Spleen (tissue), 11 donors: ENCODE results near the gene MARK1. TPM values are rescaled to one million over a fixed set of nuclear protein-coding genes. Genes with fewer than 3 reads are reported as not detected.

Experiments used
- DNase-seq: peaks from one replicate; pipeline ENCODE4 v3.0.0-alpha.2; 2020
- H3K27ac ChIP-seq, 8 donors: fragments of 200-600 bp; sonication (generic) in 7 of 8; 1 replicate in 4 of 8; 2 replicates in 4 of 8; pipeline versions ENCODE4 v1.5.0 to v1.8.0; 2016 to 2021; ENCODE audit warnings: inconsistent platforms in 4 of 8, mild to moderate bottlenecking in 4 of 8, moderate library complexity in 1 of 8
- H3K27me3 ChIP-seq, 7 donors: fragments of 200-600 bp; sonication (generic) in 6 of 7; replicated peaks in 1 of 7; 1 replicate in 4 of 7; 2 replicates in 3 of 7; pipeline versions ENCODE4 v1.5.0 to v1.8.0; 2016 to 2021; ENCODE audit warnings: inconsistent platforms in 3 of 7, mild to moderate bottlenecking in 1 of 7
- H3K36me3 ChIP-seq, 6 donors: fragments of 200-600 bp; sonication (generic) in 5 of 6; 1 replicate in 4 of 6; 2 replicates in 2 of 6; pipeline versions ENCODE4 v1.5.0 to v1.8.0; 2016 to 2021; ENCODE audit warnings: inconsistent platforms in 2 of 6
- H3K4me1 ChIP-seq, 6 donors: fragments of 200-600 bp; sonication (generic) in 5 of 6; 1 replicate in 3 of 6; 2 replicates in 3 of 6; pipeline versions ENCODE4 v1.5.0 to v1.8.0; 2016 to 2021; ENCODE audit warnings: inconsistent platforms in 3 of 6
- H3K4me3 ChIP-seq, 8 donors: fragments of 200-600 bp; sonication (generic) in 7 of 8; 1 replicate in 4 of 8; 2 replicates in 4 of 8; pipeline versions ENCODE4 v1.5.0 to v1.8.0; 2016 to 2021; ENCODE audit warnings: inconsistent platforms in 4 of 8, mild to moderate bottlenecking in 4 of 8, moderate library complexity in 2 of 8
- H3K9me3 ChIP-seq, 8 donors: fragments of 200-600 bp; sonication (generic) in 7 of 8; 1 replicate in 4 of 8; 2 replicates in 4 of 8; pipeline versions ENCODE4 v1.5.0 to v1.8.0; 2016 to 2021; ENCODE audit warnings: inconsistent platforms in 4 of 8
- POLR2A ChIP-seq, 3 donors: fragments of 450-650 bp; IDR thresholded peaks; one replicate each; pipeline ENCODE4 v1.5.1; 2017; ENCODE audit warnings: antibody characterized with exemption in 3 of 3, mild to moderate bottlenecking in 1 of 3
- POLR2AphosphoS5 ChIP-seq, 3 donors: sonication (generic); formaldehyde crosslinking; IDR thresholded peaks; one replicate each; pipeline ENCODE4 v1.5.1; 2017; ENCODE audit warnings: antibody characterized with exemption in 3 of 3
- WGBS, 5 donors: extraction: QIAGEN DNeasy Blood & Tissue Kit in 3 of 5; methylation state at CpG; one replicate each; pipeline versions ENCODE4 v1.1.5 to v1.1.7; 2013 to 2018; 5-methylcytosine and 5-hydroxymethylcytosine counted together
- intact Hi-C: fragments of 100-400 bp; cut with DNase I; formaldehyde crosslinking; loops from one replicate; pipeline ENCODE4 v1.15.0; 2023; ENCODE audit warnings: low total_unique reads
- polyA plus RNA-seq, 3 donors: library from polyadenylated mRNA; stranded (reverse); fragments of 200-250 nt; gene quantifications; one replicate each; pipeline ENCODE4 v1.2.1, GENCODE V29; 2013
- small RNA-seq, 4 donors: library from RNA; depleted of rRNA; stranded (forward); fragments of <200 nt; gene quantifications; one replicate each; pipeline ENCODE3, GENCODE V24; 2016
- total RNA-seq, 7 donors: library from RNA; depleted of rRNA in 3 of 7; stranded (reverse); fragments of >200 nt in 3 of 7; fragmentation: NEBNext Ultra II Directional in 4 of 7; extraction: Animal tissue kit (Norgen Biotek cat#: 25700) in 4 of 7; gene quantifications; one replicate each; pipeline versions ENCODE4 v1.1.0 to v1.2.1, GENCODE V29; 2016 to 2021
- TF ChIP-seq, protein P1 (sequence below), 11 experiments: fragments of 200-600 bp in 7 of 11; fragments of 450-650 bp in 4 of 11; sonication (generic) in 4 of 11; IDR thresholded peaks in 8 of 11; conservative IDR thresholded peaks in 3 of 11; 1 replicate in 7 of 11; 2 replicates in 4 of 11; pipeline versions ENCODE4 v1.4.0 to v1.8.0; 2016 to 2021; ENCODE audit warnings: antibody characterized with exemption in 11 of 11, inconsistent platforms in 4 of 11, mild to moderate bottlenecking in 1 of 11
- donor health status: healthy with polysubstance abuse.
- donor health status: DM: no; HTN: no; CAD: no; lungs with moderate emphysema.
- donor health status: DM: no; HTN: no; CAD: no.
- donor health status: Bipolar disorder and iron deficiency.
- donor health status: healthy.
- donor health status: DM: no; HTN: no; CAD: no.
- donor health status: DM: yes; HTN: yes; CAD: no.

MARK1 gene
- total and polyA plus RNA-seq, 10 donors, result 0.59 to 3.9 (median 2.1) TPM

DNA sequence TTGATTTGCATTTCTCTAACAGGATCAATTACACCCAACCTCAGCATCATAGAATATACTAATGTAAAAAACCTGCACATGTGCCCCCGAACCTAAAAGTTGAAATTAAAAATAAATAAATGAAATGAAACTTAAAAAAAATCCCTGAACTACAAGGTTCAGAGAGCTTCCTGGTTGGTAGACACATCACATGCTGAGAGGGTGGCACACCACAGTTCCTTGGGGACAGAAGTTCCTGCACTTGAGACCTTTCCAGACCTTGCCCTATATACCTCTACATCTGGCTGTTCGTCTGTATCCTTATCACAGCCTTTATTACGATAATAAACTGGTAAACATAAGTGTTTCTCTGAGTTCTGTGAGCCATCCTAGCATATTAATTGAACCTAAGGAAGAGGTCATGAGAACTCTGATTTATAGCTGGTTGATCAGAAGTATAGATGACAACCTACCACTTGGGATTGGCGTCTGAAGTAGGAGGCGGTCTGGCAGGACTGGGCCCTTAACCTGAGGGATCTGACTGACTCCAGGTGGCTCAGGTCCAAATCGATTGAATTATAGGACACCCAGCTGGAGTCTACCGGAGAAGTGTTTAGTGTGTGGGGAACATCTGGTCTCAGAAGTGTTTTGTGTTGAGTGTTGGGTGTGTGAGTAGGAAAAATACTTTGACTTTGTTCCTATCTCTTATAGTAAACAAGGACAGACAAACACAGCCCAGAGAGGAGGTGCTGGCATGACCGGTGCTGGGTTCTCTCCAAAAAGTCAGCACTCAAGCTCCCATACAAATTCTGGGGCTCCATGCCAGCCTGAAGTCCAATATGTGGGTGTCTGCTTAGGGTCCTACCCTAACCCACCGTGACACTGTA is 181.2 kb downstream of the MARK1 start:
- H3K36me3 ChIP-seq, result no peaks in the 10 kb centered on the region
- peak overlapping the region in 1 of 8 donors; percentile 17 for H3K27ac ChIP-seq
- 51 to 66% (median 64%) methylated on average over 9 of the region's 9 CpGs for WGBS, 5 donors
- intact Hi-C loops, result no loop called here
- TF ChIP-seq POLR2A (IDR thresholded peaks at IDR 0.05) (no peak), POLR2AphosphoS5 (IDR thresholded peaks at IDR 0.05) (no peak)
- TF ChIP-seq, protein P1, sequence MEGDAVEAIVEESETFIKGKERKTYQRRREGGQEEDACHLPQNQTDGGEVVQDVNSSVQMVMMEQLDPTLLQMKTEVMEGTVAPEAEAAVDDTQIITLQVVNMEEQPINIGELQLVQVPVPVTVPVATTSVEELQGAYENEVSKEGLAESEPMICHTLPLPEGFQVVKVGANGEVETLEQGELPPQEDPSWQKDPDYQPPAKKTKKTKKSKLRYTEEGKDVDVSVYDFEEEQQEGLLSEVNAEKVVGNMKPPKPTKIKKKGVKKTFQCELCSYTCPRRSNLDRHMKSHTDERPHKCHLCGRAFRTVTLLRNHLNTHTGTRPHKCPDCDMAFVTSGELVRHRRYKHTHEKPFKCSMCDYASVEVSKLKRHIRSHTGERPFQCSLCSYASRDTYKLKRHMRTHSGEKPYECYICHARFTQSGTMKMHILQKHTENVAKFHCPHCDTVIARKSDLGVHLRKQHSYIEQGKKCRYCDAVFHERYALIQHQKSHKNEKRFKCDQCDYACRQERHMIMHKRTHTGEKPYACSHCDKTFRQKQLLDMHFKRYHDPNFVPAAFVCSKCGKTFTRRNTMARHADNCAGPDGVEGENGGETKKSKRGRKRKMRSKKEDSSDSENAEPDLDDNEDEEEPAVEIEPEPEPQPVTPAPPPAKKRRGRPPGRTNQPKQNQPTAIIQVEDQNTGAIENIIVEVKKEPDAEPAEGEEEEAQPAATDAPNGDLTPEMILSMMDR (IDR thresholded peaks at IDR 0.05 in 8 of 11, conservative IDR thresholded peaks at IDR 0.05 in 3 of 11), result no peak
- no peak for DNase-seq
- H3K9me3 ChIP-seq, result no peaks in the 10 kb centered on the region
- H3K27me3 ChIP-seq, result no peaks in the 10 kb centered on the region
- H3K4me3 ChIP-seq, result no peak overlapping the region
- peaks cover 2 to 50% (median 28%) of the 10 kb centered on the region in 6 donors for H3K4me1 ChIP-seq

DNA sequence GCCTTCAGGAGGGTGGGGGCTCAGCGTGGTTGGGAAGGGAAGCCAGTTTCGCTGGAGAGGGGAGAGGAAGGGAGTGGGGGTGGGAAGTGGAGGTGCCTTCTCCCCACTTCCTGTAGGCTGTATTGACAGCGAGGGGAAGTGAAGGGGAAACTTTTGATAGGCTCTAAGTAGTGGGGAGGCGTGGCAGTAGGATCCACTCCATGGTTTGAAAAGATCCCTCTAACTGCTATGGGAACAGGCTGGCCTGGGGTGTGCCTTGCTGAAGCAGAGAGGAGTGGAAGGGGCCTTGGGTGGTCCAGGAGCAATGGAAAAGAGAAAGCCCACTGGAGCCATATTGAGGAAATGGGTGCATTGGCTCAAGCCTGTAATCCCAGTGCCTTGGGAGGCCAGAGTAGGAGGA is 182.4 kb downstream of the MARK1 start:
- H3K4me1 ChIP-seq, result peaks cover 2 to 50% (median 28%) of the 10 kb centered on the region in 6 donors
- H3K27me3 ChIP-seq, result no peaks in the 10 kb centered on the region
- peak overlapping the region in 1 of 8 donors; percentile 58 for H3K27ac ChIP-seq
- WGBS, 5 donors, result 35 to 51% (median 46%) methylated on average over 4 of the region's 4 CpGs
- peaks cover 0 to 8% (median 4%) of the 10 kb centered on the region in 8 donors for H3K9me3 ChIP-seq
- no peak for DNase-seq
- no peaks in the 10 kb centered on the region for H3K36me3 ChIP-seq
- TF ChIP-seq, protein P1 (IDR thresholded peaks at IDR 0.05 in 8 of 11, conservative IDR thresholded peaks at IDR 0.05 in 3 of 11), result no peak
- TF ChIP-seq POLR2A (IDR thresholded peaks at IDR 0.05) (no peak), POLR2AphosphoS5 (IDR thresholded peaks at IDR 0.05) (no peak)
- intact Hi-C loops, result no loop called here
- H3K4me3 ChIP-seq, result no peak overlapping the region

DNA sequence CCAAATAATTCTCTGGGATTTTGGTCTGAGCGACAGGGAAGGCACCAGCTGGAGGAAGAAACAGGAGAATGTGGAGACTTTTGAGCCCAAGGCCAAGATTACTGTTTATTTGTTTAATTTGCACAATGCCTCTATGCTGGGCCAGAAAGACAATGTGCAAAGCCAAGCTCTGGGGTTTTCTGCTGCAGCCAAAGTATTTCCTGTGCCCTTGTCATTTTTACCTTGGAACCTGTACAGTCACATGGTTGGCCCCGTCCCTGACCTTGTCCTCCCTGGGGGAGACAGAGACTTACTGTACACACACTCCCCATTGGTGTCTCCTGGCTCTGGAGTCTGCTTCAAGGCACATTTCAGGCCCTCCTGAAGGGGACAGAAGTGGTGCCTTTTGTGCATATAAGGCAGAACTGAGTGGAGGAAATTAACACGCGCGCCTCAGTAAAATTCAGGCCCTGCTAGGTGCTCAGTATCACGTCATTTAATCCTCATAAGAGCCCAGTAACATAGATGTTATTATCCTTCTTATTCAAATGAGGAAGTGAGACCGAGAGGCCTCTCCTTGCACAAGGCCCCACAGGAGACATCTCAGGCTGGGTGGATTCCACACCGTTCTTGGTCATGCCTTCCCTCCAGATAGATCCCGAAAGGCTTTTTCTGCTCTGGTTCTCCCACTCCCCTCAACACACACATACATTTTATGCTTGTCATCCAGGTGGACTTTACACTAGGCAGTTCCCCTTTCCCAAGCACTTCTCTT is 183.3 kb downstream of the MARK1 start:
- H3K9me3 ChIP-seq, result peaks cover 0 to 17% (median 13%) of the 10 kb centered on the region in 8 donors
- H3K36me3 ChIP-seq, result no peaks in the 10 kb centered on the region
- no peak overlapping the region for H3K4me3 ChIP-seq
- H3K27ac ChIP-seq, result peak overlapping the region in 6 of 8 donors; percentile 10 to 63 (median 53)
- no peaks in the 10 kb centered on the region for H3K27me3 ChIP-seq
- TF ChIP-seq POLR2A (IDR thresholded peaks at IDR 0.05) (no peak), POLR2AphosphoS5 (IDR thresholded peaks at IDR 0.05) (no peak)
- TF ChIP-seq, protein P1 (IDR thresholded peaks at IDR 0.05 in 8 of 11, conservative IDR thresholded peaks at IDR 0.05 in 3 of 11), result no peak
- DNase-seq, result no peak
- peaks cover 2 to 41% (median 28%) of the 10 kb centered on the region in 6 donors for H3K4me1 ChIP-seq
- intact Hi-C loops, result no loop called here
- WGBS, 5 donors, result 51 to 58% (median 54%) methylated on average over 9 of the region's 9 CpGs

Small RNA genes within 50 kb of the gene (small RNA-seq; reads per million reads assigned to genes)
- gene RN7SL464P, result 0 reads per million in 4 donors

Other genes with a start within 250 kb of the MARK1 start
- 10 to 100 TPM; 26.7 to 80.0 (median 51.5) TPM for gene C1orf115, start 162.2 kb downstream of the MARK1 start, total RNA-seq
- gene C1orf115, start 162.2 kb downstream of the MARK1 start, polyA plus RNA-seq, result 10 to 100 TPM; 14.3 to 58.6 (median 15.5) TPM
- 10 to 100 TPM; 14.0 to 27.2 (median 16.3) TPM for gene MTARC2, start 220.2 kb downstream of the MARK1 start, total RNA-seq
- gene MTARC2, start 220.2 kb downstream of the MARK1 start, polyA plus RNA-seq, result 1 to 10 TPM; 4.8 to 8.3 (median 6.1) TPM